Mammary epithelial cell (primary cell): ENCODE measurements around the gene ITGB3.

Experiments
- CTCF ChIP-seq, 2 donors: IDR thresholded peaks in 1 of 2; conservative IDR thresholded peaks in 1 of 2; 2 replicates each; pipeline ENCODE4 v1.5.1; 2011 to 2012; ENCODE audit warnings: inconsistent platforms in 2 of 2, low read length in 2 of 2, mild to moderate bottlenecking in 2 of 2, control low read depth in 1 of 2, low read depth in 1 of 2; ENCODE audit not compliant: insufficient read depth in 1 of 2; ENCODE audit errors: extremely low read depth in 1 of 2
- EZH2 ChIP-seq: IDR thresholded peaks from 2 replicates; pipeline ENCODE4 v1.6.1; 2012; ENCODE audit warnings: low read length, inconsistent platforms, borderline replicate concordance

DNA sequence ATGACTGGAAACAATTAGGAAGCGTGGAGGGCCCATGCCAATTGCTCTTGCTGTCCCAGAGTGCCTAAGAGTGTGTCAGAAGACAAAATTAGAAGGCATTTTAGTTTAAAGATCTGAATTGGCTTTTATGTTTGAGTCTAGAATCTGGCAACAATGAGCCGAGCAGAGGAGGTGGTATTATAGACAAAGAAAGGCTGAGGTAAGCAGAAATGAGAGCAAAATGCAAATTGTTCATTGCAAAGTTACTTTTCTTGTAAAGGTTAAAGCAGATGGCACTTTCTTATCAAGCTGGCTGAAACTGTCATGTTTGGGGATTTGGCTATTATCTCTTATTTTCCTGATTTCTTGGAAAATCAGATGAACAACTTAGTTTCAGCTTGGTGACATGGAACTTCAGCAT is 41.2 kb upstream of the ITGB3 start:
- no peak for TF ChIP-seq CTCF (conservative IDR thresholded peaks at IDR 0.05 in 1 of 2, IDR thresholded peaks at IDR 0.05 in 1 of 2; ENCODE audit: extremely low read depth in 1 of 2, insufficient read depth in 1 of 2, low read depth in 1 of 2, low read length in 2 of 2)
- no peak for TF ChIP-seq EZH2
